ENCODE data around the gene RFX3.

RFX3 gene

GRCh38 chr9:3186751-3187150, 339.1 kb downstream of the RFX3 start:
- DNase-seq: no peak
- Histone ChIP-seq H3K27ac (no peak overlapping the region), H3K36me3 (replicated peaks) (no peaks in the 10 kb centered on the region), H3K27me3 (replicated peaks) (peaks cover 2% of the 10 kb centered on the region), H3K4me3 (ENCODE audit: low read depth, low read length) (no peak overlapping the region)
- TF ChIP-seq CTCF (IDR thresholded peaks at IDR 0.05; ENCODE audit: low read depth, low read length, missing control alignments): no peak
- in situ Hi-C loops (cut with HindIII; ENCODE audit: low pct_ligation_motif_present, low sequenced_read_pairs): no loop called here

DNA sequence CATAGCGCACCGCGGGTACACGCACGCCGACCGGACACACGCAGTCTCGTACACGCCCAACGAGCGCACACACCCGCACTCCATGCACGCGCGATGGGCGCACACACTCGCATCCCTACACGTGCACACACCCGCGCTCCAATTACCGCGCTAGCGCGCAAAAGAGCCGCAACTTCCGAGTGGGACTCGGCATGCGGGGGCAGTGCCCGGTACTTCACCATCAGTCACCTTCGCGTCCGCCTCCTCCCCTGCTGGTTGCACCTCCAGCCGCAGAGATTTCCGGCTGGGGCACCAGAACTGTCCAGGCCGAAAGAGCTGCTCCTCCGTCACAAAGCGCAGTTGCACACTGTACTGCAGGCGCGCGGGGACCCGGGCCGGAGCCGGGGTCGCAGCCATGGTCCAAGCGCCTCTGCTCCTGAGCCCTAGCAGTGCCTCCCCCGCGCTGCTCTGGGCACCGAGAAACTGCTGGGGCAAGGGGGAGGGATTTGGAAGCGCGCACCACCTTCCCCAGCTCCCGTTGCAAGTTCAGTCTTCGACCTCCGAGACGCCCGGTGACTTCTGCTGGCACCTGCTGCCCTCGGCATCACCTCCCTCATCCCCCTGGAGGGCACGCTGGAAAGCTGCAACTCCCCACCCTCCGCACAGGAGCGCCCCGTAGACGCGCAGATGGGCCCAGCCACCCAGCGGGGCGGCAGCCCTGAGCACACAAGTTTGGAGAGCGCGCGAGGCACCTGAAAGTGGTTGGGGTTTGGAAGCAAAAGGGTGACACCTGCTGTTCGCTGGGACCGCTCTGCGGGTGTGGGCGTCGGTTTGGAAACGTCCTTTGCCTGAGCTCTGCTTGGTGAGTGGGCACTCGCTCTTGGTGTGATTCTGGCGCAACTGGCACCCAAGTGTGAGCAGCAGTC, 344.5 kb downstream of the RFX3 start:
- TF ChIP-seq CTCF (IDR thresholded peaks at IDR 0.05; ENCODE audit: low read depth, low read length, missing control alignments): peak; percentile 47
- H3K27me3 ChIP-seq (replicated peaks): peaks cover 26% of the 10 kb centered on the region
- peak overlapping the region; percentile 42 for H3K4me3 ChIP-seq (ENCODE audit: low read depth, low read length)
- H3K36me3 ChIP-seq (replicated peaks): no peaks in the 10 kb centered on the region
- no peak overlapping the region for H3K27ac ChIP-seq
- DNase-seq: no peak
- in situ Hi-C loops (cut with HindIII; ENCODE audit: low pct_ligation_motif_present, low sequenced_read_pairs): no loop called here

GRCh38 chr9:3180696-3181048, 345.1 kb downstream of the RFX3 start:
- DNase-seq: no peak
- H3K4me3 ChIP-seq (ENCODE audit: low read depth, low read length): peak overlapping the region; percentile 42
- H3K36me3 ChIP-seq (replicated peaks): no peaks in the 10 kb centered on the region
- H3K27ac ChIP-seq: no peak overlapping the region
- in situ Hi-C loops (cut with HindIII; ENCODE audit: low pct_ligation_motif_present, low sequenced_read_pairs): no loop called here
- no peak for TF ChIP-seq CTCF (IDR thresholded peaks at IDR 0.05; ENCODE audit: low read depth, low read length, missing control alignments)
- peaks cover 26% of the 10 kb centered on the region for H3K27me3 ChIP-seq (replicated peaks)

DNA sequence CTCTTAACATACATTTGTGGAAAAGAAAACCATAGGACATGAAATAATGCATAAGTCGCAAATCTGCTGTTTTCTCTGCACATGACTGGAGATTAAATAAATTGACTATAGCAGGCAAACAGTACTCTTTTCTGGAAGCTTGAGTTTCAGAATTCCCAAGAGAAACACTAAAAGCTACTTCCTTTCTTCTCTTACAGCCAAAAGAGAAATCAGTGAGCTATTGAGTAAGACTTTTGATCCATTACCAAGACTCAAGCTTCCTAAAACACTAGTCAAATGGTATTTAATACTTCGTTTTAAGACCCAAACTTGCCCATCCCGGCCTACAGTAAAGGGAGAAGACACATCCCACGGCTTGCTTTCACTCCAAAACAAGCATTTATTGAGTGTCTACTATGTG, 346.1 kb downstream of the RFX3 start:
- Histone ChIP-seq H3K27ac (no peak overlapping the region), H3K27me3 (replicated peaks) (peaks cover 26% of the 10 kb centered on the region), H3K36me3 (replicated peaks) (no peaks in the 10 kb centered on the region), H3K4me3 (ENCODE audit: low read depth, low read length) (no peak overlapping the region)
- TF ChIP-seq CTCF (IDR thresholded peaks at IDR 0.05; ENCODE audit: low read depth, low read length, missing control alignments): no peak
- in situ Hi-C loops (cut with HindIII; ENCODE audit: low pct_ligation_motif_present, low sequenced_read_pairs): no loop called here
- DNase-seq: no peak

DNA sequence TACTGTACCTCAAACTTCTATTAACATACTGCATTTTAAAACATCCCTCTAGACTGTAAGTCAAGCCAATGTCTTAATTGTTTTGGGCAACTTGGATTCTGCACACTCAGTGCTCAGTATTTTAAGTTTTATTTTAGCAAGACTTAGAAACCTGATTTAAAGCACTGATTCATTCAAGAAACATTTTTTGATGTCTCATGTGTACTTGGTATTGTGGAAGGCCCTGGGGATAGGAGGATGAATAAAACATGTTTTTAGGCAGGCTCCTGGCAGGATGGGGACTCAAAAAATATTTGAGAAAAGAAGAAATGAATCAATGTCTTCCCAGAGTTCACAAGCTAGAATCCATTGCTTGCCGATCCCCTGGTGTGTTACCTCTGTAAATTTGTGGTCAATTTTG, 347.9 kb downstream of the RFX3 start:
- in situ Hi-C loops (cut with HindIII; ENCODE audit: low pct_ligation_motif_present, low sequenced_read_pairs): no loop called here
- peaks cover 26% of the 10 kb centered on the region for H3K27me3 ChIP-seq (replicated peaks)
- H3K4me3 ChIP-seq (ENCODE audit: low read depth, low read length): no peak overlapping the region
- H3K27ac ChIP-seq: no peak overlapping the region
- no peaks in the 10 kb centered on the region for H3K36me3 ChIP-seq (replicated peaks)
- no peak for DNase-seq
- TF ChIP-seq CTCF (IDR thresholded peaks at IDR 0.05; ENCODE audit: low read depth, low read length, missing control alignments): no peak

All from brain microvascular endothelial cell (primary cell).